A204.1 (cell line): ENCODE measurements around the gene RYR1.
"Not testable (repeated sequence)": the region's sequence is repeated elsewhere in the genome, so short reads cannot be mapped to it uniquely, and the experiment has no call there.

Source experiments
- FAIRE-seq: peaks from 2 replicates; lab custom pipeline; 2012; peaks lifted over from hg19 to GRCh38; lab: Jason Lieb, UNC

The RYR1 gene

DNA sequence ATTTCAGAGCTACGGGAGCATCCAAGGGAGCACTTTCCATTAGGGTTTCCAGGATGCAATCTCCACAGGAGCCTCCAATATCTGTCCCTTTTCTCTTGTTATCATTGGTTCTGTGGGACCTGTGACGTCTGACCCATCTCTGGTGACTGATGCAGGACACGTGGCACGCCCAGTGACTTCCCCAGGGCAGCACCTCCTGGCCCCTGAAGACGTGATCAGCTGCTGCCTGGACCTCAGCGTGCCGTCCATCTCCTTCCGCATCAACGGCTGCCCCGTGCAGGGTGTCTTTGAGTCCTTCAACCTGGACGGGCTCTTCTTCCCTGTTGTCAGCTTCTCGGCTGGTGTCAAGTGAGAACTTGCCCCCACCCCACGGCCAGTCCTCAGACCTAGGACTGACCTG lies 25.5 kb downstream of the RYR1 start:
- no peak for FAIRE-seq

DNA sequence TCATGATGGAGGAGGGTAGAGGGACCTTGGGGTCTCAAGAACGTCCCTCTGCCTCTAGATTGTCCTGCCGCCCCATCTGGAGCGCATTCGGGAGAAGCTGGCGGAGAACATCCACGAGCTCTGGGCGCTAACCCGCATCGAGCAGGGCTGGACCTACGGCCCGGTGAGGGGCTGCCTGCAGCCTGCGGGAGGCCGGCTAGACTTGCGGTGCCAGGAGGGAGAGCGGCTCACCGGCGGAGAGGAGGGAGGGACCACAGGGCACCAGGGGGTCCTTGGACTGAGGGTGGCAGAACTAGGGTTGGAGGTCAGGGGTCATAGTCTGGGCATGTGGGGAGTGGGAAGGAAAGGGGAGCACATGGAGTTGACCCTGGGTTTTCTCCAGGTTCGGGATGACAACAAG lies 29.9 kb downstream of the RYR1 start:
- FAIRE-seq: no peak

DNA sequence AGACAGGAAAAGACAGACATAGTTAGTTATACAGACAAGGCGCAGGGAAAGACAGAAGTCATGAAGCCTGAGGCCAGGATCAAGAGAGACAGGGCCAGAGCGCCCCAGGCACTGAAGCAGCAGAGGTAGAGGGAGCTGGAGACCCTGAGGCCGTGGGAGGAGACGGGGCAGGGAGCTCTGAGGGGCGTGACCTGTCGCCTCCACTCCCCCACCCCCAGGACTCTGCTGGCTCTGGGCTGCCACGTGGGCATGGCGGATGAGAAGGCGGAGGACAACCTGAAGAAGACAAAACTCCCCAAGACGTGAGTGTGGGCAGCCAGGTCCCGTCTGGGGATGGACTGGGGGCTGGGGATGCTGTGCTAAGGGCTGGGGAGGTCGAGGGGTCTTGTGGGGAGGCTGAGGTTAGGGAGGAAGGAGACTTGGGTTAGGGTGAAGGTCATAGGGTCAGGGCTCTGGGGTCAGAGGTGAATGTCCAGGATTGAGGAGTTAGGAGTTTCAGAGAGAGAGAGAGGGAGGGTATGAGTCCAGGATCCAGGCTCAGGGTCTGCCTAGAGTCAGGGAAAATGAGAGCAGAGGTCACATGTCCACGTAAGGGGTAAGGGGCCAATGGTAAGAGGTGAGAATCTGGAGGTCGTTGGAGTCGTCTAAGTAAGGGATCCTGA lies 31.1 kb downstream of the RYR1 start:
- FAIRE-seq: no peak

DNA sequence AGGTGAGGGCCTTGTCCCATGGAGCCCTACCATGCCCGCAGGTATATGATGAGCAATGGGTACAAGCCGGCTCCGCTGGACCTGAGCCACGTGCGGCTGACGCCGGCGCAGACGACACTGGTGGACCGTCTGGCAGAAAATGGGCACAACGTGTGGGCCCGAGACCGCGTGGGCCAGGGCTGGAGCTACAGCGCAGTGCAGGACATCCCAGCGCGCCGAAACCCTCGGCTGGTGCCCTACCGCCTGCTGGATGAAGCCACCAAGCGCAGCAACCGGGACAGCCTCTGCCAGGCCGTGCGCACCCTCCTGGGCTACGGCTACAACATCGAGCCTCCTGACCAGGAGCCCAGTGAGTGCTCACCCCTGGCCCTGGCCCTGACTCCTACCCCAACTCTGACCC lies 32.6 kb downstream of the RYR1 start:
- FAIRE-seq: no peak

DNA sequence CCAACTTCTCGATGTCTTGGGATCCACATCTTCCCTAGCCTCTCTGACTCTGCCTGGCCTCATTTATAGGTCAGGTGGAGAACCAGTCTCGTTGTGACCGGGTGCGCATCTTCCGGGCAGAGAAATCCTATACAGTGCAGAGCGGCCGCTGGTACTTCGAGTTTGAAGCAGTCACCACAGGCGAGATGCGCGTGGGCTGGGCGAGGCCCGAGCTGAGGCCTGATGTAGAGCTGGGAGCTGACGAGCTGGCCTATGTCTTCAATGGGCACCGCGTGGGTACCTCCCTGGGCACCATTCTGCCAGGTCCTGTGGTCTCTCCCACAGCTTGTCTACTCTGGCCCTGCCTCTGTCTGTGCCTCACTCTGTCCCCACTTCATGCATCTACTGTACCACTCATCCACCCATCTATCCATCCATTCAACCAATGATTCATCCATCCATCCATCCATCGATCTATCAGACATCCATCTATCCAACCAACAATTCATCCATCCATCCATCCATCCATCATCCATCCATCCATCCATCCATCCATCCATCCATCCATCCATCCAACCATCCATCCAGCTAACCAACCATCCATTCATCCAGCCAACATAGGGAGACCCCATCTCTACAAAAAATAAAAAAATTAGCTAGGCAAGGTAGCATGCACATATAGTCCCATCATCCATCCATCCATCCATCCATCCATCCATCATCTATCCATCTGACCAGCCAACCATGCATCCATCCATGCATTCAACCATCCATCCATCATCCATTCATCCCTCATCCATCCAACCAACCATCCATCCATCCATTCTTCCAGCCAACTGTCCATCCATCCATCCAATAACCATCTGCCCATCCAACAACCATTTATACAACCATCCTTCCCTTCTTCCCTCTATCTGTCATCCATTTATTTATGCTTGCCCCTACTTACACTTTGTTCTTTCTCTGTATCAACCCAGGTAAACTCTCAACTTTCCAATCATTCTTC lies 34.3 kb downstream of the RYR1 start:
- no peak for FAIRE-seq

DNA sequence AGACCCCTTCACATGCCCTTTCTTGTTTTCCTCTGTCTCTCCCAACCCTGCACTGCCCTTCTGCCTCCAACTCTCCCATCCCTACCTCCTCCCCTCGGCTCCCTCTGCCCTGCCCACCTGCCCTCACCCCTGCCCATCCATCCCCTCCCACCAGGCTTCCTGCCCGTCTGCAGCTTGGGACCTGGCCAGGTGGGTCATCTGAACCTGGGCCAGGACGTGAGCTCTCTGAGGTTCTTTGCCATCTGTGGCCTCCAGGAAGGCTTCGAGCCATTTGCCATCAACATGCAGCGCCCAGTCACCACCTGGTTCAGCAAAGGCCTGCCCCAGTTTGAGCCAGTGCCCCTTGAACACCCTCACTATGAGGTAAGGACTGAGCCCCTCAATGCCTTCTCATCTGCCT lies 35.7 kb downstream of the RYR1 start:
- no peak for FAIRE-seq

DNA sequence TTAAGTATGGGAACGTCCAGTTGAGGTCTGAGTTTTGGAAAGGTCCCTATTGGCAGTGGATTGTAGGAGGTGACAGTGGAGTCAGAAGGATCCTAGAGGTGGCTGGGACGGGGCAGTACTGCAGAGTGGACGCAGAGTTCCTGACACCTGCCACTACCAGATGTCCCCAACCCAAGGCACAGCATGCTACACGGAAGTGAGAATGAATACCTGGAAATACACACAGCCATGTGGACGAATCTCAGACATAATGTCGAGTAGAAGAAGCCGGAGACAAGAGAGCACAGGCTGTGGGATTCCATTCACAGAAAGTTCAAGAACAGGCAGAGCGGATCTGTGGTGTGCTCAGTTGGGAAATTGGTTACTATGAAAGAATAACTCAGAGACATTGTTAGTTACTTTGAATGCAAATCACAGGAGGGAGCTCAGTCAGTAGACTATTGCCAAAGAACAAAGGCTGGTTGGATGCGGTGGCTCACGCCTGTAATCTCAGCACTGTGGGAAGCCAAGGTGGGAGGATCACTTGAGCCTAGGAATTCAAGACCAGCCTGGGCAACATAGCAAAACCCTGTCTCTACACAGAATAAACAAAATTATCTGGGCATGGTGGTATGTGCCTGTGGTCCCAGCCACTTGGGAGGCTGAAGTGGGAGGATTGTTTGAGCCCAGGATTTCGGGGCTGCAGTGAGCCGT lies 37.4 kb downstream of the RYR1 start:
- no peak for FAIRE-seq

DNA sequence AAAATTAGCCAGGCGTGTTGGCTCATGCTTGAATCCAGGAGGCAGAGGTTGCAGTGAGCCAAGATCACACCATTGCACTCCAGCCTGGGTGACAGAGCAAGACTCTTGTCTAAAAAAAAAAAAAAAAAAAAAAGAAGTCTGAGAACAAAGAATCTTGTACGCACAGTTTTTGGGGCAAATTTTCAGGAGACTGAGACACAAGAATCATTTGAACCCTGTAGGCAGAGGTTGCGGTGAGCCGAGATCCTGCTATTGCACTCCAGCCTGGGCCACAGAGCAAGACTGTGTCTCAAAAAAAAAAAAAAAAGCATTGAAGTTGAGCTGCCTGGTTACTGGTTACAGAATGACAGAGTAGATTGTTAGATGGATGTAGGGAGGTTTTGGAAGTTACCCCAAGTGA lies 39.2 kb downstream of the RYR1 start:
- FAIRE-seq: not testable (repeated sequence)

DNA sequence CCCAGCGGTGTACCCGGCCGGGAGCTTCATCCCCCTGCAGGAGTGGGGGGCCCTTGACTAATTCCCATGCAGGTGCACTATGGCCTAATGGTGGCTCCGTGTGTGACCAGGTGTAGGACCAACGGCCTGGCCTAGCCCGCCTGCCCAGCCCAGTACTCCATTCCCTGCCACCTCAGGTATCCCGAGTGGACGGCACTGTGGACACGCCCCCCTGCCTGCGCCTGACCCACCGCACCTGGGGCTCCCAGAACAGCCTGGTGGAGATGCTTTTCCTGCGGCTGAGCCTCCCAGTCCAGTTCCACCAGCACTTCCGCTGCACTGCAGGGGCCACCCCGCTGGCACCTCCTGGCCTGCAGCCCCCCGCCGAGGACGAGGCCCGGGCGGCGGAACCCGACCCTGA lies 39.7 kb downstream of the RYR1 start:
- no peak for FAIRE-seq

DNA sequence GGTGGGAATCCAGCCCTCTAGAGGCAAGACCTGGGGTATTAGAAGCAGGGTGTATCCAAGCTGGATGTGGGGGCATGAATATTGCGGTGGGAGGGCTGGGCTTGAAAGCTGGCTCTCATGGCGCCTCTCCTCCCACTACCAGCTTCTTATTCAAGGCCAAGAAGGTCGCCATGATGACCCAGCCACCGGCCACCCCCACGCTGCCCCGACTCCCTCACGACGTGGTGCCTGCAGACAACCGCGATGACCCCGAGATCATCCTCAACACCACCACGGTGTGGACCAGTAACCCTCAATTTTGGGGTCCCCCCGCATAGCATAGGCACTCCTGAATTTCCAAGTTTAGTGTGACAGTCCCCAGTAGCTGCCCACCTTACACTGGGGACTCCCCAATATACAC lies 41.7 kb downstream of the RYR1 start:
- no peak for FAIRE-seq

DNA sequence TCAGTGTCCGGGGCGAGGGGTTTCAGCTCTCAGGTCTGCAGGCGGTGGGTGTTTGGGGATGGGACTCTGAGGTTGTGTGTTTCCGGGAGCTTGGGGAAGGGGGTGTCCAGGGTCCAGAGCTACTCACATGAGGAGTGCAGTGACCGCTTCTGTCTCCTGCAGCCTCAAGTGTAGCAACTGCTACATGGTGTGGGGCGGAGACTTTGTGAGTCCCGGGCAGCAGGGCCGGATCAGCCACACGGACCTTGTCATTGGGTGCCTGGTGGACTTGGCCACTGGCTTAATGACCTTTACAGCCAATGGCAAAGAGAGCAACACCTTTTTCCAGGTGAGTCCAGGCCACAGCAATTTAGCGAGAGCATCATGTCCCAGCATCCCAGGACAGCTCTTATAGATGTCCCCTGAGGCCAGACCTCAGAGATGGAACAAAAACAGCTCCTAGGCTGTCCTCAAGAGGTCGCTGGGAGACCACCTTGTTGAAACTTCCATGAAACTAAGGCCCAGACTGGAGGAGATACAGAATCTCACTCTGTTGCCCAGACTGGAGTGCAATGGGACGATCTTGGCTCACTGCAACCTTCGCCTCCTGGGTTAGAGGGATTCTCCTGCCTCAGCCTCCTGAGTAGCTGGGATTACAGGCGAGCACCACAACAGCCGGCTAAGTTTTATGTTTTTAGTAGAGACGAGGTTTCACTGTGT lies 44.9 kb downstream of the RYR1 start:
- no peak for FAIRE-seq

DNA sequence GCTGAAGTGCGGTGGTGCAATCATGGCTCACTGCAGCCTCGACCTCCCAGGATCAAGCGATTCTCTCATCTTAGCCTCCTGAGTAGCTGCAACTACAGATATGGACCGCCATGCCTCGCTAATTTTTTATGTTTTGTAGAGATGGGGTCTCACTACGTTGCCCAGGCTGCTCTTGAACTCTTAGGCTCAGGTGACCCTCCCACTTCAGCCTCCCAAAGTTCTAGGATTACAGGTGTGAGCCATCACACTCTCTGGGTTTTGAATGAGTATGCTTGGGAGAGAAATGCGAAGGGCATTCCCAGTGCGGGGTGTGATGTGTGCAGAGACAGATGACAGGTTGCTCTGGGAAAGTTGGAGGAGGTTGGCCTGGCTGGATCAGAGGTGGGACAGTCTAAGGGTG lies 49.0 kb downstream of the RYR1 start:
- FAIRE-seq: no peak

DNA sequence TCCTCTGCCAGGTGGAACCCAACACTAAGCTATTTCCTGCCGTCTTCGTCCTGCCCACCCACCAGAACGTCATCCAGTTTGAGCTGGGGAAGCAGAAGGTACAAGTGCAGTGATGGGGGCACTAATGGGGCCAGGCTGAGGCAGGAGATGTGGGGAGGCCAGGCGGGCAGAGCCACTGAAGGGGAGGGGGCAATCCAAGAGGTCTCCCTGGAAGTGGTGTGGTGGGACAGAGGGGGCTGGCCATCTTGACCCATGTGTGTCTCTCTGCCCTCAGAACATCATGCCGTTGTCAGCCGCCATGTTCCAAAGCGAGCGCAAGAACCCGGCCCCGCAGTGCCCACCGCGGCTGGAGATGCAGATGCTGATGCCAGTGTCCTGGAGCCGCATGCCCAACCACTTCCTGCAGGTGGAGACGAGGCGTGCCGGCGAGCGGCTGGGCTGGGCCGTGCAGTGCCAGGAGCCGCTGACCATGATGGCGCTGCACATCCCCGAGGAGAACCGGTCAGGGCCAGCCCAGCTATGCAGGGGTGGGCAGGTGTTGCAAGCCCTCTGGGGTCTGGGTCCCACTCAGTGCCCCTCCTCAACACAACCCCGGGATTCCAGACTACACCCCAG lies 49.6 kb downstream of the RYR1 start:
- no peak for FAIRE-seq

DNA sequence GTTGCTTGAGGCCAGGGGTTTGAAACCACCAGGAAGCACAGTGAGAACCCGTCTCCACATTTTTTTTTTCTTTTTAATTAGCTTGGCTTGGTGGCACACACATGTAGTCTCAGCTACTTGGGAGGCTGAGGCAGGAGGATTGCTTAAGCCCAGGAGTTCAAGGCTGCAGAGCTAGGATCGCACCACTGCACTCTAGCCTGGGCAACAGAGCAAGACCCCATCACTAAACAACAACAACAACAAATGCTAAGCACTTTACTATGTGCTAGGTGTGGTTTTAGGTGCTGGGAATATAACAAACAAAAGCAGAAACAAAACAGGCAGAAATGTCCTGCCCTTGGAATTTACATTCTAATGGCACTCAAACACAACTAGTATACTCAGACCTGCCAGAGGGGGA lies 51.3 kb downstream of the RYR1 start:
- no peak for FAIRE-seq

DNA sequence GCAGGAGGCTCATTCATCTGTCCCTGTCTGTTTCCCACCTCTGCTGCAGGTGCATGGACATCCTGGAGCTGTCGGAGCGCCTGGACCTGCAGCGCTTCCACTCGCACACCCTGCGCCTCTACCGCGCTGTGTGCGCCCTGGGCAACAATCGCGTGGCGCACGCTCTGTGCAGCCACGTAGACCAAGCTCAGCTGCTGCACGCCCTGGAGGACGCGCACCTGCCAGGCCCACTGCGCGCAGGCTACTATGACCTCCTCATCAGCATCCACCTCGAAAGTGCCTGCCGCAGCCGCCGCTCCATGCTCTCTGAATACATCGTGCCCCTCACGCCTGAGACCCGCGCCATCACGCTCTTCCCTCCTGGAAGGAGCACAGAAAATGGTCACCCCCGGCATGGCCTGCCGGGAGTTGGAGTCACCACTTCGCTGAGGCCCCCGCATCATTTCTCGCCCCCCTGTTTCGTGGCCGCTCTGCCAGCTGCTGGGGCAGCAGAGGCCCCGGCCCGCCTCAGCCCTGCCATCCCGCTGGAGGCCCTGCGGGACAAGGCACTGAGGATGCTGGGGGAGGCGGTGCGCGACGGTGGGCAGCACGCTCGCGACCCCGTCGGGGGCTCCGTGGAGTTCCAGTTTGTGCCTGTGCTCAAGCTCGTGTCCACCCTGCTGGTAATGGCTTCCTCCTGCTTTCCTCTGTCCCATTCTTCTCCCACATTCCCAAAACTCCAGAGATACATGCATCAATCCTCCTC lies 52.2 kb downstream of the RYR1 start:
- FAIRE-seq: no peak

DNA sequence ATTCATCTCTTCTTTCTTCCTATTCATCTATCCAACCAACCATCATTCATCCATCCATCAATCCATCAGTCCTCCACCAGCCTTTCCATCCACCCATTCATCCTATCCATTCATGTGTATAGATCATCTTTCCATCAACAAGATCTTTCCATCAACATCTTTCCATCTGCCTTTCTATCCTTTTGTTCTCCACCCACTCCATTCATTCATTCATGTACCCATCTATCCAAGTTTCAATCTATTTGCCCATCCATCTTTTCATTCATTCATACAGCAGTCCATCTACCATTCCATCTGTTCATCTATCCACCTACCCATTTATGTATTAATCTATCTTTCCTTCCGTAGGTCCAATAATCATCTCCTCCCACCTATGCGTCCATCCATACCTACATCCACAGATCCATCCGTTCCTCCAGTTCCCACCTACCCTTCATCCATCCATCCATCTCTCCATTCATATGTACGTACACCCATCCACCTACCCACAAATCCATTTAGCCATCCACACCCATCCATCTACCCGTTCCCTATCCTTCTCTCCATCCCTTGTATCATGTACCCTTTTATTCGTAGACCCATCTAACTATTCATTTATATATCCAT lies 53.3 kb downstream of the RYR1 start:
- FAIRE-seq: no peak

DNA sequence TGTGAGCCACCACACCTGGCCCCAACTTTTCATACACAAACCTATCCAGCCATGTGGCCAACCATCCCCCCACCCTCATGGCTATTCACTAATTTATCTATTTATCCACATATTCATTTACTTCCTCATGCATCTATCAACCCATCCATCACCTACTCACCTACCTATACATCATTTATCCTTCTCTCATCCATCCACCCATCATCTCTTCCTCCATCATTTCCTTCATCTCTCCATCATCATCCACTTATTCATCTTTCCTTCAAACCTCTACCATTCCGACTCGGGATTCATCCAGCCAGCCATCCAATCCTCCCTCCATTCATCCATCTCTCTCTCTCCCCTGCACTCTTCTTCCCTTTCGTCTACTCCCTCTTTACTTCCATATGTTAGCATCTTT lies 54.6 kb downstream of the RYR1 start:
- no peak for FAIRE-seq

DNA sequence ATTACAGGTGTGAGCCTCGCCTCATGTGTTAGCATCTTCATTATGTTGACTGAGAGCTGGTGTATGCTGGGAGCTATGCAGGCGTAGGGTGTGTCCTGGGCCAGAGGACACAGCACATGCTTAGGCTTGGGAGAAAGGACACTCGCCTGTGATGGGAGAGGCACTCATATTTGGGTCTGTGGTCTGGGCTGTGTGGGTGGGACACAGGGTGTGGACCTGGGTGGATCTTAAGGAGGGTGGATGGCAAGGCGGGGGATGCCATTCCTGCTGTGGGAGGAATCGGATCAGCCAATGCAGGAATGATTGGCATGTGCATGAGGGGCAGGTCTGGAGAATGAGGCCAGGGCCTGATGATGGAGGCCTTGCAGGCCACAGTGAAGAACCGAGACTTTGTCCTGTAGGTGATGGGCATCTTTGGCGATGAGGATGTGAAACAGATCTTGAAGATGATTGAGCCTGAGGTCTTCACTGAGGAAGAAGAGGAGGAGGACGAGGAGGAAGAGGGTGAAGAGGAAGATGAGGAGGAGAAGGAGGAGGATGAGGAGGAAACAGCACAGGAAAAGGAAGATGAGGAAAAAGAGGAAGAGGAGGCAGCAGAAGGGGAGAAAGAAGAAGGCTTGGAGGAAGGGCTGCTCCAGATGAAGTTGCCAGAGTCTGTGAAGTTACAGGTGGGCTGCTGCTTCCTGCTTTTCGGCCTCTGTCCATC lies 55.4 kb downstream of the RYR1 start:
- FAIRE-seq: no peak

DNA sequence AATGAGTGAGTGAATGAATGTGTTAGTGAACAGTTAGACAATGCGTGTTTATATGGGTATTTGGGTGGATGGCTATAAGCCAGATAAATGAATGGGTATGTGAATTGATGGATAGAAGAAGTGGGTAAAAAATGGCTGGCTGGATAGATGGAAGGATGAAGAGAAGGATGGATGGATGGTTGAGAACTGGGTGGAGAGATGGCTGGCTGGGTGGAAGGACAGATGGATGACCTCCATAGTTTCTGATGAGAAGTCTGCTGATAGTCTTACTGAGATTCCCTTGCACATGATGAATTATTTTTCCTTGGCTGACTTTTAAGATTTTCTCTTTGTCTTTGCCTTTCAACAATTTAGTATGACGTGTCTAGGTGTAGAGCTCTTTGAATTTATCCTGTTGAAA lies 57.4 kb downstream of the RYR1 start:
- FAIRE-seq: no peak

DNA sequence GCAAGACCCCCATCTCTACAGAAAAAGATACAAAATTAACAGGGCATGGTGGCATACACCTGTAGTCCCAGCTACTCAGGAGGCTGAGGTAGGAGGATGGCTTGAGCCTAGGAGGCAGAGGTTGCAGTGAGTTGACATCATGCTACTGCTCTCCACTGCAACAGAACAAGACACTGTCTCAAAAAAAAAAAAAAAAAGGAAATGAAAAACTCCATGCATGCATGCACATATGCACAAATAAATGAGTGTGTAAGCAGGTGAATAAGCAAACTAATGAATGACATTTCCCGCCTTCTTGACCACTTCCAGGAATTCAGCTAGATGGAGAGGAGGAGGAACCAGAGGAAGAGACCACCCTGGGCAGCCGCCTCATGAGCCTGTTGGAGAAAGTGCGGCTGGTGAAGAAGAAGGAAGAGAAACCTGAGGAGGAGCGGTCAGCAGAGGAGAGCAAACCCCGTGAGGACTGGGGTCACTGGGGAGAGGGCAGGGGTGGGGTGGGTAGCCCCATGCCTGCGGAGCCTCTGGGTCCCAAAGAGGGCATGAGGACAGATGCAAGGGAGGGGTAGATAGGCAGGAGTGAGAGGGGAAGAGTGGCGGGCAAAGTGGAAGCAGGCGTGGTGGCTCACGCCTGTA lies 58.8 kb downstream of the RYR1 start:
- no peak for FAIRE-seq
